Fibroblast of pulmonary artery (primary cell): ENCODE measurements around the gene PPARG.
"Not testable (repeated sequence)": the region's sequence is repeated elsewhere in the genome, so short reads cannot be mapped to it uniquely, and the experiment has no call there.

Experiments used
- DNase-seq: peaks from one replicate; pipeline ENCODE4 v3.0.0-alpha.2; 2010; ENCODE audit warnings: low read depth
- H3K4me3 ChIP-seq: replicated peaks from 2 replicates; pipeline ENCODE4 v1.5.1; 2011; ENCODE audit warnings: low read depth, mild to moderate bottlenecking, control low read depth, low read length, moderate library complexity
- CTCF ChIP-seq: IDR thresholded peaks from 2 replicates; pipeline ENCODE4 v1.5.1; 2011; ENCODE audit warnings: mild to moderate bottlenecking, control low read depth, low read length, inconsistent platforms; ENCODE audit errors: missing control alignments

The PPARG gene

GRCh38 chr3:12465836-12466225, 177.0 kb downstream of the PPARG start:
- DNase-seq: no peak
- H3K4me3 ChIP-seq: no peak overlapping the region

GRCh38 chr3:12467746-12468145, 178.9 kb downstream of the PPARG start:
- TF ChIP-seq CTCF: no peak
- no peak overlapping the region for H3K4me3 ChIP-seq
- DNase-seq: no peak

More at GRCh38 chr3:12465836-12466225, 177.0 kb downstream of the PPARG start:
- no peak for TF ChIP-seq CTCF

- no peak overlapping the region for H3K4me3 ChIP-seq
- DNase-seq: no peak
- TF ChIP-seq CTCF: no peak
These were observed 179.4 kb downstream of the PPARG start for GRCh38 chr3:12468276-12468675.

- DNase-seq: no peak
- H3K4me3 ChIP-seq: no peak overlapping the region
- no peak for TF ChIP-seq CTCF
These were observed 179.9 kb downstream of the PPARG start for GRCh38 chr3:12468757-12469156.

- not testable (repeated sequence) for H3K4me3 ChIP-seq, DNase-seq
These were observed 180.4 kb downstream of the PPARG start for GRCh38 chr3:12469222-12469621.

- DNase-seq: no peak
- no peak for TF ChIP-seq CTCF
- H3K4me3 ChIP-seq: no peak overlapping the region
These were observed 181.2 kb downstream of the PPARG start for GRCh38 chr3:12470111-12470510.

GRCh38 chr3:12470680-12471079, 181.8 kb downstream of the PPARG start:
- H3K4me3 ChIP-seq: no peak overlapping the region
- no peak for TF ChIP-seq CTCF
- no peak for DNase-seq

GRCh38 chr3:12471241-12471640, 182.4 kb downstream of the PPARG start:
- no peak for DNase-seq
- TF ChIP-seq CTCF: no peak
- H3K4me3 ChIP-seq: no peak overlapping the region
